SK-N-SH treated with all-trans-retinoic acid at 6 μM for 48 hours (cell line): ENCODE measurements around the gene ANKRD60.

Experiments
- ATAC-seq: fragments of 200-7000 bp; cut with Tn5 transposase; 3 replicates; pipeline ENCODE4 v1.9.1; 2020; ENCODE audit warnings: mild to moderate bottlenecking, moderate library complexity
- ARNTL ChIP-seq: fragments of 450-650 bp; formaldehyde crosslinking; IDR thresholded peaks from 2 replicates; pipeline ENCODE4 v1.5.0; 2020; ENCODE audit warnings: low read depth, mild to moderate bottlenecking, moderate library complexity, borderline replicate concordance
- BACH2 ChIP-seq: fragments of 250-450 bp; sonication (Bioruptor Pico); IDR thresholded peaks from 2 replicates; pipeline ENCODE4 v1.9.0; 2021; ENCODE audit warnings: mild to moderate bottlenecking, borderline replicate concordance
- CSRNP3 ChIP-seq: fragments of 250-450 bp; sonication (Bioruptor Pico); IDR thresholded peaks from 2 replicates; pipeline ENCODE4 v1.5.1; 2021; ENCODE audit warnings: mild to moderate bottlenecking, moderate library complexity
- ESRRG ChIP-seq: fragments of 250-450 bp; sonication (Bioruptor Pico); IDR thresholded peaks from 2 replicates; pipeline ENCODE4 v1.6.1; 2021; ENCODE audit warnings: mild to moderate bottlenecking
- GLIS3 ChIP-seq: fragments of 250-450 bp; sonication (Bioruptor Pico); IDR thresholded peaks from 2 replicates; pipeline ENCODE4 v1.5.0; 2020; ENCODE audit warnings: mild to moderate bottlenecking, moderate library complexity
- ISL1 ChIP-seq: fragments of 250-450 bp; sonication (Bioruptor Pico); IDR thresholded peaks from 2 replicates; pipeline ENCODE4 v2.1.2; 2022; ENCODE audit warnings: mild to moderate bottlenecking, moderate library complexity
- OSR1 ChIP-seq: fragments of 250-450 bp; sonication (Bioruptor Pico); IDR thresholded peaks from 2 replicates; pipeline ENCODE4 v1.8.0; 2022; ENCODE audit warnings: moderate library complexity, mild to moderate bottlenecking, inconsistent platforms
- PATZ1 ChIP-seq: fragments of 250-450 bp; sonication (Bioruptor Pico); IDR thresholded peaks from 2 replicates; pipeline ENCODE4 v1.8.0; 2020; ENCODE audit warnings: mild to moderate bottlenecking, moderate library complexity, borderline replicate concordance
- PPARA ChIP-seq: fragments of 250-450 bp; sonication (Bioruptor Pico); IDR thresholded peaks from 2 replicates; pipeline ENCODE4 v1.5.0; 2020; ENCODE audit warnings: mild to moderate bottlenecking, borderline replicate concordance
- RARB ChIP-seq: fragments of 250-450 bp; sonication (Bioruptor Pico); IDR thresholded peaks from 2 replicates; pipeline ENCODE4 v1.8.0; 2021; ENCODE audit warnings: mild to moderate bottlenecking, moderate library complexity
- TCF4 ChIP-seq: fragments of 250-450 bp; sonication (Bioruptor Pico); IDR thresholded peaks from 2 replicates; pipeline ENCODE4 v1.8.0; 2021; ENCODE audit warnings: mild to moderate bottlenecking, moderate library complexity, borderline replicate concordance
- ZC3H10 ChIP-seq: fragments of 250-450 bp; sonication (Bioruptor Pico); IDR thresholded peaks from 2 replicates; pipeline ENCODE4 v1.5.1; 2021; ENCODE audit warnings: mild to moderate bottlenecking, moderate library complexity
- ZNF565 ChIP-seq: fragments of 450-650 bp; formaldehyde crosslinking; conservative IDR thresholded peaks from 2 replicates; pipeline ENCODE4 v1.5.0; 2020; ENCODE audit warnings: low read depth, mild to moderate bottlenecking, moderate library complexity
- ZNF70 ChIP-seq: fragments of 450-650 bp; formaldehyde crosslinking; IDR thresholded peaks from 2 replicates; pipeline ENCODE4 v1.5.0; 2020; ENCODE audit warnings: mild to moderate bottlenecking, moderate library complexity
- ZNF8 ChIP-seq: fragments of 450-650 bp; formaldehyde crosslinking; IDR thresholded peaks from 2 replicates; pipeline ENCODE4 v1.5.0; 2020; ENCODE audit warnings: mild to moderate bottlenecking, moderate library complexity
- TF ChIP-seq, protein P1 (sequence below): fragments of 250-450 bp; sonication (Bioruptor Pico); IDR thresholded peaks from 2 replicates; pipeline ENCODE4 v1.8.0; 2021; ENCODE audit warnings: low read depth, mild to moderate bottlenecking, moderate library complexity, borderline replicate concordance
- TF ChIP-seq, protein P2 (sequence below): fragments of 250-450 bp; sonication (Bioruptor Pico); IDR thresholded peaks from 2 replicates; pipeline ENCODE4 v1.5.0; 2020; ENCODE audit warnings: mild to moderate bottlenecking, moderate library complexity

Gene ANKRD60

DNA sequence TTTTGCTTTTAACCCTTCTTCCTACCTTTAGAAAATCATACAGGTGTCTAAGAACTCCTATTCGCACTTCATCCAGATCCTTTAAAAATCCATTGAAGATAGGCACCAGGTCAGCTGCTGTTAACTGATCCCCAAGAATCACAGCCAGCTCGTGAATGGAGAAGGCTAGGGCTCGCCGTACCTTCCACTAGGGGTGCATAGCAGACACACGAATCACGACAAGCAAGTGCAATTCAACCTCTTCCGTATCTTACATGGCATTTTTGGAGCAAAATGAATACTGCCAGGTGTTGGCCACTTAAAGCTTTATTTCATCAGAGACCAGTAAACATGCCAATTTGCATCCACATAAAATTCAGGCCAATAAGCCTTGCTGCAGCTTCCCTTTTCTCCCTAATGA is 10.8 kb upstream of the ANKRD60 start (continued):
- TF ChIP-seq PATZ1 (CRISPR knock-in tag) (no peak), ESRRG (no peak), ZNF8 (CRISPR knock-in tag) (no peak), TCF4 (CRISPR knock-in tag) (no peak)
- TF ChIP-seq, protein P1, sequence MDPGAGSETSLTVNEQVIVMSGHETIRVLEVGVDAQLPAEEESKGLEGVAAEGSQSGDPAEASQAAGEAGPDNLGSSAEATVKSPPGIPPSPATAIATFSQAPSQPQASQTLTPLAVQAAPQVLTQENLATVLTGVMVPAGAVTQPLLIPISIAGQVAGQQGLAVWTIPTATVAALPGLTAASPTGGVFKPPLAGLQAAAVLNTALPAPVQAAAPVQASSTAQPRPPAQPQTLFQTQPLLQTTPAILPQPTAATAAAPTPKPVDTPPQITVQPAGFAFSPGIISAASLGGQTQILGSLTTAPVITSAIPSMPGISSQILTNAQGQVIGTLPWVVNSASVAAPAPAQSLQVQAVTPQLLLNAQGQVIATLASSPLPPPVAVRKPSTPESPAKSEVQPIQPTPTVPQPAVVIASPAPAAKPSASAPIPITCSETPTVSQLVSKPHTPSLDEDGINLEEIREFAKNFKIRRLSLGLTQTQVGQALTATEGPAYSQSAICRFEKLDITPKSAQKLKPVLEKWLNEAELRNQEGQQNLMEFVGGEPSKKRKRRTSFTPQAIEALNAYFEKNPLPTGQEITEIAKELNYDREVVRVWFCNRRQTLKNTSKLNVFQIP (CRISPR knock-in tag) = no peak

- ATAC-seq = peak; percentile 36
- no peak for TF ChIP-seq GLIS3 (CRISPR knock-in tag)
- no peak for TF ChIP-seq ZNF565
- no peak for TF ChIP-seq PPARA (CRISPR knock-in tag)
- TF ChIP-seq ZNF70 (CRISPR knock-in tag) = no peak
- no peak for TF ChIP-seq RARB
- TF ChIP-seq PATZ1 (CRISPR knock-in tag) = no peak
- TF ChIP-seq, protein P1 (CRISPR knock-in tag) = no peak
- TF ChIP-seq ARNTL (CRISPR knock-in tag) = no peak
- TF ChIP-seq OSR1 (CRISPR knock-in tag) = no peak
- TF ChIP-seq, protein P2, sequence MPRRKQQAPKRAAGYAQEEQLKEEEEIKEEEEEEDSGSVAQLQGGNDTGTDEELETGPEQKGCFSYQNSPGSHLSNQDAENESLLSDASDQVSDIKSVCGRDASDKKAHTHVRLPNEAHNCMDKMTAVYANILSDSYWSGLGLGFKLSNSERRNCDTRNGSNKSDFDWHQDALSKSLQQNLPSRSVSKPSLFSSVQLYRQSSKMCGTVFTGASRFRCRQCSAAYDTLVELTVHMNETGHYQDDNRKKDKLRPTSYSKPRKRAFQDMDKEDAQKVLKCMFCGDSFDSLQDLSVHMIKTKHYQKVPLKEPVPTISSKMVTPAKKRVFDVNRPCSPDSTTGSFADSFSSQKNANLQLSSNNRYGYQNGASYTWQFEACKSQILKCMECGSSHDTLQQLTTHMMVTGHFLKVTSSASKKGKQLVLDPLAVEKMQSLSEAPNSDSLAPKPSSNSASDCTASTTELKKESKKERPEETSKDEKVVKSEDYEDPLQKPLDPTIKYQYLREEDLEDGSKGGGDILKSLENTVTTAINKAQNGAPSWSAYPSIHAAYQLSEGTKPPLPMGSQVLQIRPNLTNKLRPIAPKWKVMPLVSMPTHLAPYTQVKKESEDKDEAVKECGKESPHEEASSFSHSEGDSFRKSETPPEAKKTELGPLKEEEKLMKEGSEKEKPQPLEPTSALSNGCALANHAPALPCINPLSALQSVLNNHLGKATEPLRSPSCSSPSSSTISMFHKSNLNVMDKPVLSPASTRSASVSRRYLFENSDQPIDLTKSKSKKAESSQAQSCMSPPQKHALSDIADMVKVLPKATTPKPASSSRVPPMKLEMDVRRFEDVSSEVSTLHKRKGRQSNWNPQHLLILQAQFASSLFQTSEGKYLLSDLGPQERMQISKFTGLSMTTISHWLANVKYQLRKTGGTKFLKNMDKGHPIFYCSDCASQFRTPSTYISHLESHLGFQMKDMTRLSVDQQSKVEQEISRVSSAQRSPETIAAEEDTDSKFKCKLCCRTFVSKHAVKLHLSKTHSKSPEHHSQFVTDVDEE (CRISPR knock-in tag) = no peak
- no peak for TF ChIP-seq ZC3H10 (CRISPR knock-in tag)
Observed at GRCh38 chr20:58238490-58238889, 10.0 kb upstream of the ANKRD60 start.

DNA sequence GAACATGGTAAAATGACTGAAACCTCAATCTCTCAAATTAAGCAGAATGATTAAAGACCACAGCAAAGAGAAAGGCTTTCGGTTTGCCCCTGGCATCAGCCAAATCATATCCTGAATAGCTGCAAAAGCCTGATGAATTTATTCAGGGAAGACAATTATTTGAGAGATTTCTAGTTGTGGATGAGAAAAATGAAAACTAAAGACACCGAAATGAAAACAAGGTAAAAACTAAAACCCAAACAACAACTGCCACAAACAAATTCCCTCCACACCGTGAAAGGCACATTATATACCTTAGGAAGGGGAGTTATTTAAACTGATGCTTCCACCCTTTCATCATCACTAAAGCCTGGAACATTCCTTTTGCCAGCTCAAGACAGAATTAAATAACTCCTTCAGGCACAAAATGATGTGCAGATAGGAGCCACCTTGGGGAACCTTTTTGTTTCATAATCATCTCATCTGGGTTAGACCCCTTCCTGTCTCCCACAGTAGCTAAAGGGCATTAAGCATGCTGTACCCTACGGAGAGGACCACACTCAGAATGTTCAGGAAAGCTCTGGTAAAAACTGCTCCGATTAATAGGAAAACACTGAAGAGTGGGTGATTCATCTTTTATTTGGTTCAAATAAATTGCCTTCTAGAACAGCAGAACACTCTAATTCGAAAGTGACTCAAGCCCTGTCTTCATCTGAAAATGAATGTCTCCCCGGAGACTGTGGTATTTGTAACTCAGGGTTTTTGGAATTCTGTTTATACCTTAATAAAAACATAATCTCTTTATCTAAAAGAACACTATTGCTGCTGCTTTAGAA is 9.1 kb upstream of the ANKRD60 start:
- TF ChIP-seq CSRNP3 (CRISPR knock-in tag) (no peak), BACH2 (CRISPR knock-in tag) (no peak), ISL1 (CRISPR knock-in tag) (peak; percentile 93), ZNF565 (no peak), PATZ1 (CRISPR knock-in tag) (peak; percentile 35; the same call in 1 of the 2 replicates)
- TF ChIP-seq, protein P1 (CRISPR knock-in tag) = no peak
- peak; percentile 72 for ATAC-seq
